ENCODE measurements around the gene PDE7B. TPM values are rescaled to one million over a fixed set of nuclear protein-coding genes. Genes with fewer than 3 reads are reported as not detected.

Gene PDE7B
- polyA plus RNA-seq, 3 donors from 2014 or later: 0.14 TPM; not detected in 2

GRCh38 chr6:136178749-136179148 is 327.2 kb downstream of the PDE7B start:
- Mint-ChIP-seq H3K9me3 (peaks cover 0 to 2% (median 0%) of the 10 kb centered on the region in 6 donors), H3K4me3 (no peak overlapping the region), H3K4me1 (no peaks in the 10 kb centered on the region), H3K27me3 (ENCODE audit: low read depth in 3 of 3) (peaks cover 0 to 2% (median 2%) of the 10 kb centered on the region in 3 donors), H3K36me3 (no peaks in the 10 kb centered on the region), H3K27ac (no peak overlapping the region)
- no peak for DNase-seq

- Mint-ChIP-seq H3K9me3 (peaks cover 0 to 2% (median 0%) of the 10 kb centered on the region in 6 donors), H3K4me1 (no peaks in the 10 kb centered on the region), H3K36me3 (no peaks in the 10 kb centered on the region), H3K27ac (no peak overlapping the region), H3K4me3 (no peak overlapping the region), H3K27me3 (ENCODE audit: low read depth in 3 of 3) (peaks cover 2 to 4% (median 2%) of the 10 kb centered on the region in 3 donors)
- DNase-seq: no peak
Observed at GRCh38 chr6:136180704-136181511, 329.4 kb downstream of the PDE7B start.

GRCh38 chr6:136181512-136181833 is 330.0 kb downstream of the PDE7B start:
- no peak for DNase-seq
- Mint-ChIP-seq H3K4me1 (no peaks in the 10 kb centered on the region), H3K36me3 (no peaks in the 10 kb centered on the region), H3K4me3 (no peak overlapping the region), H3K9me3 (peaks cover 0 to 2% (median 0%) of the 10 kb centered on the region in 6 donors), H3K27ac (no peak overlapping the region), H3K27me3 (ENCODE audit: low read depth in 3 of 3) (peaks cover 2 to 4% (median 2%) of the 10 kb centered on the region in 3 donors)

- peaks cover 2 to 4% (median 2%) of the 10 kb centered on the region in 3 donors for H3K27me3 Mint-ChIP-seq (ENCODE audit: low read depth in 3 of 3)
- no peak overlapping the region for H3K27ac Mint-ChIP-seq
- no peaks in the 10 kb centered on the region for H3K36me3 Mint-ChIP-seq
- H3K4me3 Mint-ChIP-seq: no peak overlapping the region
- no peaks in the 10 kb centered on the region for H3K4me1 Mint-ChIP-seq
- peaks cover 0 to 2% (median 0%) of the 10 kb centered on the region in 6 donors for H3K9me3 Mint-ChIP-seq
- DNase-seq: no peak
Observed at GRCh38 chr6:136181861-136182260, 330.4 kb downstream of the PDE7B start.

- no peaks in the 10 kb centered on the region for H3K9me3 Mint-ChIP-seq
- H3K27me3 Mint-ChIP-seq (ENCODE audit: low read depth in 3 of 3): peaks cover 2 to 6% (median 2%) of the 10 kb centered on the region in 3 donors
- H3K27ac Mint-ChIP-seq: no peak overlapping the region
- no peak for DNase-seq
- H3K36me3 Mint-ChIP-seq: no peaks in the 10 kb centered on the region
- H3K4me3 Mint-ChIP-seq: no peak overlapping the region
- no peaks in the 10 kb centered on the region for H3K4me1 Mint-ChIP-seq
Observed at GRCh38 chr6:136184738-136185137, 333.2 kb downstream of the PDE7B start.

GRCh38 chr6:136186363-136186762 is 334.9 kb downstream of the PDE7B start:
- no peaks in the 10 kb centered on the region for H3K9me3 Mint-ChIP-seq

GRCh38 chr6:136188486-136188885 is 337.0 kb downstream of the PDE7B start:
- no peak overlapping the region for H3K27ac Mint-ChIP-seq
- DNase-seq: no peak
- H3K9me3 Mint-ChIP-seq: no peaks in the 10 kb centered on the region
- no peak overlapping the region for H3K4me3 Mint-ChIP-seq
- H3K27me3 Mint-ChIP-seq (ENCODE audit: low read depth in 3 of 3): peaks cover 2 to 6% (median 2%) of the 10 kb centered on the region in 3 donors
- no peaks in the 10 kb centered on the region for H3K4me1 Mint-ChIP-seq
- H3K36me3 Mint-ChIP-seq: no peaks in the 10 kb centered on the region

More at GRCh38 chr6:136186363-136186762, 334.9 kb downstream of the PDE7B start:
- H3K27ac Mint-ChIP-seq: no peak overlapping the region
- no peak overlapping the region for H3K4me3 Mint-ChIP-seq
- no peaks in the 10 kb centered on the region for H3K36me3 Mint-ChIP-seq
- H3K4me1 Mint-ChIP-seq: no peaks in the 10 kb centered on the region
- DNase-seq: no peak
- H3K27me3 Mint-ChIP-seq (ENCODE audit: low read depth in 3 of 3): peaks cover 2 to 6% (median 2%) of the 10 kb centered on the region in 3 donors

- Mint-ChIP-seq H3K9me3 (no peaks in the 10 kb centered on the region), H3K27ac (no peak overlapping the region), H3K4me1 (no peaks in the 10 kb centered on the region), H3K27me3 (ENCODE audit: low read depth in 3 of 3) (peaks cover 0 to 2% (median 2%) of the 10 kb centered on the region in 3 donors), H3K36me3 (no peaks in the 10 kb centered on the region), H3K4me3 (no peak overlapping the region)
- DNase-seq: no peak
Observed at GRCh38 chr6:136189104-136189503, 337.6 kb downstream of the PDE7B start.

GRCh38 chr6:136191606-136192312 is 340.3 kb downstream of the PDE7B start:
- peaks cover 0 to 8% (median 3%) of the 10 kb centered on the region in 3 donors for H3K27me3 Mint-ChIP-seq (ENCODE audit: low read depth in 3 of 3)
- no peaks in the 10 kb centered on the region for H3K36me3 Mint-ChIP-seq
- H3K4me1 Mint-ChIP-seq: no peaks in the 10 kb centered on the region
- no peak overlapping the region for H3K27ac Mint-ChIP-seq
- H3K9me3 Mint-ChIP-seq: no peaks in the 10 kb centered on the region
- no peak for DNase-seq
- no peak overlapping the region for H3K4me3 Mint-ChIP-seq

- H3K27ac Mint-ChIP-seq: no peak overlapping the region
- peaks cover 0 to 8% (median 3%) of the 10 kb centered on the region in 3 donors for H3K27me3 Mint-ChIP-seq (ENCODE audit: low read depth in 3 of 3)
- DNase-seq: no peak
- no peaks in the 10 kb centered on the region for H3K36me3 Mint-ChIP-seq
- no peaks in the 10 kb centered on the region for H3K4me1 Mint-ChIP-seq
- no peaks in the 10 kb centered on the region for H3K9me3 Mint-ChIP-seq
- H3K4me3 Mint-ChIP-seq: no peak overlapping the region
Observed at GRCh38 chr6:136192902-136193301, 341.4 kb downstream of the PDE7B start.

- Mint-ChIP-seq H3K36me3 (no peaks in the 10 kb centered on the region), H3K27me3 (ENCODE audit: low read depth in 3 of 3) (peaks cover 2 to 9% (median 5%) of the 10 kb centered on the region in 3 donors), H3K4me3 (no peak overlapping the region), H3K27ac (no peak overlapping the region), H3K4me1 (no peaks in the 10 kb centered on the region), H3K9me3 (no peaks in the 10 kb centered on the region)
- no peak for DNase-seq
Observed at GRCh38 chr6:136201732-136202131, 350.2 kb downstream of the PDE7B start.

GRCh38 chr6:136208783-136209182 is 357.3 kb downstream of the PDE7B start:
- Mint-ChIP-seq H3K4me1 (no peaks in the 10 kb centered on the region), H3K27ac (no peak overlapping the region), H3K9me3 (no peaks in the 10 kb centered on the region), H3K27me3 (ENCODE audit: low read depth in 3 of 3) (peaks cover 1 to 2% (median 2%) of the 10 kb centered on the region in 3 donors), H3K4me3 (no peak overlapping the region), H3K36me3 (no peaks in the 10 kb centered on the region)
- DNase-seq: no peak

- DNase-seq: no peak
- H3K27ac Mint-ChIP-seq: no peak overlapping the region
- H3K9me3 Mint-ChIP-seq: no peaks in the 10 kb centered on the region
- no peak overlapping the region for H3K4me3 Mint-ChIP-seq
- H3K27me3 Mint-ChIP-seq (ENCODE audit: low read depth in 3 of 3): peaks cover 1 to 2% (median 2%) of the 10 kb centered on the region in 3 donors
- H3K4me1 Mint-ChIP-seq: no peaks in the 10 kb centered on the region
- H3K36me3 Mint-ChIP-seq: no peaks in the 10 kb centered on the region
Observed at GRCh38 chr6:136209496-136209895, 358.0 kb downstream of the PDE7B start.

- H3K4me1 Mint-ChIP-seq: no peaks in the 10 kb centered on the region
- no peak overlapping the region for H3K4me3 Mint-ChIP-seq
- H3K27me3 Mint-ChIP-seq (ENCODE audit: low read depth in 3 of 3): peaks cover 1 to 2% (median 2%) of the 10 kb centered on the region in 3 donors
- H3K36me3 Mint-ChIP-seq: no peaks in the 10 kb centered on the region
- H3K9me3 Mint-ChIP-seq: no peaks in the 10 kb centered on the region
- DNase-seq: no peak
- H3K27ac Mint-ChIP-seq: no peak overlapping the region
Observed at GRCh38 chr6:136210398-136211165, 359.1 kb downstream of the PDE7B start.

Measured in immature natural killer cell (primary cell).